ENCODE measurements around the gene C2orf49.

GRCh38 chr2:105373895-105374401 is 36.6 kb downstream of the C2orf49 start:
- TF ChIP-seq SP1 (IDR thresholded peaks at IDR 0.05), result no peak
- TF ChIP-seq NFRKB (IDR thresholded peaks at IDR 0.05), result no peak
- no peak for TF ChIP-seq PKNOX1 (IDR thresholded peaks at IDR 0.05)
- TF ChIP-seq BHLHE40 (IDR thresholded peaks at IDR 0.05; ENCODE audit: borderline replicate concordance), result no peak
- TF ChIP-seq FOXM1 (IDR thresholded peaks at IDR 0.05; ENCODE audit: borderline replicate concordance), result no peak
- no peak for TF ChIP-seq ZNF384 (IDR thresholded peaks at IDR 0.05)
- no peak for TF ChIP-seq SUZ12 (IDR thresholded peaks at IDR 0.05)

Data from HEK293T (cell line).